Spleen (tissue), 11 donors: ENCODE data around the gene MAP4K3. TPM values are rescaled to one million over a fixed set of nuclear protein-coding genes. Genes with fewer than 3 reads are reported as not detected.

Source experiments
- DNase-seq: peaks from one replicate; pipeline ENCODE4 v3.0.0-alpha.2; 2020
- H3K27ac ChIP-seq, 8 donors: fragments of 200-600 bp; sonication (generic) in 7 of 8; 1 replicate in 4 of 8; 2 replicates in 4 of 8; pipeline versions ENCODE4 v1.5.0 to v1.8.0; 2016 to 2021; ENCODE audit warnings: inconsistent platforms in 4 of 8, mild to moderate bottlenecking in 4 of 8, moderate library complexity in 1 of 8
- H3K27me3 ChIP-seq, 7 donors: fragments of 200-600 bp; sonication (generic) in 6 of 7; replicated peaks in 1 of 7; 1 replicate in 4 of 7; 2 replicates in 3 of 7; pipeline versions ENCODE4 v1.5.0 to v1.8.0; 2016 to 2021; ENCODE audit warnings: inconsistent platforms in 3 of 7, mild to moderate bottlenecking in 1 of 7
- H3K36me3 ChIP-seq, 6 donors: fragments of 200-600 bp; sonication (generic) in 5 of 6; 1 replicate in 4 of 6; 2 replicates in 2 of 6; pipeline versions ENCODE4 v1.5.0 to v1.8.0; 2016 to 2021; ENCODE audit warnings: inconsistent platforms in 2 of 6
- H3K4me1 ChIP-seq, 6 donors: fragments of 200-600 bp; sonication (generic) in 5 of 6; 1 replicate in 3 of 6; 2 replicates in 3 of 6; pipeline versions ENCODE4 v1.5.0 to v1.8.0; 2016 to 2021; ENCODE audit warnings: inconsistent platforms in 3 of 6
- H3K4me3 ChIP-seq, 8 donors: fragments of 200-600 bp; sonication (generic) in 7 of 8; 1 replicate in 4 of 8; 2 replicates in 4 of 8; pipeline versions ENCODE4 v1.5.0 to v1.8.0; 2016 to 2021; ENCODE audit warnings: inconsistent platforms in 4 of 8, mild to moderate bottlenecking in 4 of 8, moderate library complexity in 2 of 8
- H3K9me3 ChIP-seq, 8 donors: fragments of 200-600 bp; sonication (generic) in 7 of 8; 1 replicate in 4 of 8; 2 replicates in 4 of 8; pipeline versions ENCODE4 v1.5.0 to v1.8.0; 2016 to 2021; ENCODE audit warnings: inconsistent platforms in 4 of 8
- CTCF ChIP-seq, 11 experiments: fragments of 200-600 bp in 7 of 11; fragments of 450-650 bp in 4 of 11; sonication (generic) in 4 of 11; IDR thresholded peaks in 8 of 11; conservative IDR thresholded peaks in 3 of 11; 1 replicate in 7 of 11; 2 replicates in 4 of 11; pipeline versions ENCODE4 v1.4.0 to v1.8.0; 2016 to 2021; ENCODE audit warnings: antibody characterized with exemption in 11 of 11, inconsistent platforms in 4 of 11, mild to moderate bottlenecking in 1 of 11
- POLR2A ChIP-seq, 3 donors: fragments of 450-650 bp; IDR thresholded peaks; one replicate each; pipeline ENCODE4 v1.5.1; 2017; ENCODE audit warnings: antibody characterized with exemption in 3 of 3, mild to moderate bottlenecking in 1 of 3
- POLR2AphosphoS5 ChIP-seq, 3 donors: sonication (generic); formaldehyde crosslinking; IDR thresholded peaks; one replicate each; pipeline ENCODE4 v1.5.1; 2017; ENCODE audit warnings: antibody characterized with exemption in 3 of 3
- WGBS, 5 donors: extraction: QIAGEN DNeasy Blood & Tissue Kit in 3 of 5; methylation state at CpG; one replicate each; pipeline versions ENCODE4 v1.1.5 to v1.1.7; 2013 to 2018; 5-methylcytosine and 5-hydroxymethylcytosine counted together
- intact Hi-C: fragments of 100-400 bp; cut with DNase I; formaldehyde crosslinking; loops from one replicate; pipeline ENCODE4 v1.15.0; 2023; ENCODE audit warnings: low total_unique reads
- polyA plus RNA-seq, 3 donors: library from polyadenylated mRNA; stranded (reverse); fragments of 200-250 nt; gene quantifications; one replicate each; pipeline ENCODE4 v1.2.1, GENCODE V29; 2013
- total RNA-seq, 7 donors: library from RNA; depleted of rRNA in 3 of 7; stranded (reverse); fragments of >200 nt in 3 of 7; fragmentation: NEBNext Ultra II Directional in 4 of 7; extraction: Animal tissue kit (Norgen Biotek cat#: 25700) in 4 of 7; gene quantifications; one replicate each; pipeline versions ENCODE4 v1.1.0 to v1.2.1, GENCODE V29; 2016 to 2021
- donor health status: healthy with polysubstance abuse.
- donor health status: DM: no; HTN: no; CAD: no; lungs with moderate emphysema.
- donor health status: DM: no; HTN: no; CAD: no.
- donor health status: Bipolar disorder and iron deficiency.
- donor health status: healthy.
- donor health status: DM: no; HTN: no; CAD: no.
- donor health status: DM: yes; HTN: yes; CAD: no.

Gene MAP4K3
- total and polyA plus RNA-seq, 10 donors: 5.8 to 49.5 (median 32.6) TPM

- Histone ChIP-seq H3K27ac (peak overlapping the region in 2 of 8 donors; percentile 0 to 28), H3K4me3 (no peak overlapping the region), H3K4me1 (peaks cover 0 to 32% (median 17%) of the 10 kb centered on the region in 6 donors), H3K9me3 (no peaks in the 10 kb centered on the region), H3K36me3 (no peaks in the 10 kb centered on the region), H3K27me3 (no peaks in the 10 kb centered on the region)
- intact Hi-C loops: no loop called here
- TF ChIP-seq POLR2A (IDR thresholded peaks at IDR 0.05) (no peak), POLR2AphosphoS5 (IDR thresholded peaks at IDR 0.05) (no peak), CTCF (IDR thresholded peaks at IDR 0.05 in 8 of 11, conservative IDR thresholded peaks at IDR 0.05 in 3 of 11) (no peak)
- no peak for DNase-seq
Observed at GRCh38 chr2:39484206-39484605, 47.1 kb upstream of the MAP4K3 start.

- TF ChIP-seq POLR2A (IDR thresholded peaks at IDR 0.05) (no peak), POLR2AphosphoS5 (IDR thresholded peaks at IDR 0.05) (no peak), CTCF (IDR thresholded peaks at IDR 0.05 in 8 of 11, conservative IDR thresholded peaks at IDR 0.05 in 3 of 11) (no peak)
- H3K27me3 ChIP-seq: no peaks in the 10 kb centered on the region
- H3K27ac ChIP-seq: peak overlapping the region in 2 of 8 donors; percentile 0 to 28
- H3K4me1 ChIP-seq: peaks cover 0 to 29% (median 17%) of the 10 kb centered on the region in 6 donors
- H3K9me3 ChIP-seq: no peaks in the 10 kb centered on the region
- no peak overlapping the region for H3K4me3 ChIP-seq
- WGBS, 5 donors: 18 to 28% (median 19%) methylated on average over 3 of the region's 3 CpGs
- intact Hi-C loops: no loop called here
- no peak for DNase-seq
- no peaks in the 10 kb centered on the region for H3K36me3 ChIP-seq
Observed at GRCh38 chr2:39483534-39483933, 46.4 kb upstream of the MAP4K3 start.

GRCh38 chr2:39481611-39482010 lies 44.5 kb upstream of the MAP4K3 start:
- peaks cover 4 to 25% (median 14%) of the 10 kb centered on the region in 6 donors for H3K4me1 ChIP-seq
- TF ChIP-seq CTCF (IDR thresholded peaks at IDR 0.05 in 8 of 11, conservative IDR thresholded peaks at IDR 0.05 in 3 of 11): no peak
- no peak for TF ChIP-seq POLR2AphosphoS5 (IDR thresholded peaks at IDR 0.05)
- TF ChIP-seq POLR2A (IDR thresholded peaks at IDR 0.05): no peak
- no peak overlapping the region for H3K4me3 ChIP-seq
- H3K27me3 ChIP-seq: no peaks in the 10 kb centered on the region
- intact Hi-C loops: no loop called here
- WGBS, 5 donors: 83 to 88% (median 85%) methylated on average over 2 of the region's 2 CpGs
- no peak overlapping the region for H3K27ac ChIP-seq
- H3K36me3 ChIP-seq: no peaks in the 10 kb centered on the region
- no peak for DNase-seq
- H3K9me3 ChIP-seq: peaks cover 0 to 4% (median 0%) of the 10 kb centered on the region in 8 donors

- Histone ChIP-seq H3K9me3 (peaks cover 0 to 4% (median 0%) of the 10 kb centered on the region in 8 donors), H3K27me3 (no peaks in the 10 kb centered on the region), H3K4me3 (no peak overlapping the region), H3K36me3 (no peaks in the 10 kb centered on the region), H3K4me1 (peaks cover 4 to 36% (median 22%) of the 10 kb centered on the region in 6 donors), H3K27ac (no peak overlapping the region)
- DNase-seq: no peak
- 89 to 95% (median 92%) methylated on average over 5 of the region's 5 CpGs for WGBS, 5 donors
- intact Hi-C loops: no loop called here
- TF ChIP-seq POLR2AphosphoS5 (IDR thresholded peaks at IDR 0.05) (no peak), POLR2A (IDR thresholded peaks at IDR 0.05) (no peak), CTCF (IDR thresholded peaks at IDR 0.05 in 8 of 11, conservative IDR thresholded peaks at IDR 0.05 in 3 of 11) (no peak)
Observed at GRCh38 chr2:39479696-39480095, 42.6 kb upstream of the MAP4K3 start.
